K562 (cell line): ENCODE measurements around the gene JPT1. TPM values are rescaled to one million over a fixed set of nuclear protein-coding genes. Genes with fewer than 3 reads are reported as not detected.
A peak's percentile ranks its signal among the peaks of the same experiment; 100 is the strongest.

Experiments
- ATAC-seq: fragments of 200-7000 bp; cut with Tn5 transposase; 3 replicates; pipeline ENCODE4 v1.9.1; 2020; ENCODE audit warnings: moderate library complexity
- BruUV-seq: library from RNA; stranded (reverse); fragments of 400-500 nt; replicated peaks from 2 replicates; lab custom pipeline; 2021; lab: Mats Ljungman, UMichigan
- CTCF ChIA-PET: fragments of 300-600 bp; formaldehyde crosslinking; extraction: SDS; loops from one replicate; lab custom pipeline; 2021; ENCODE audit warnings: low intra/inter-chr PET ratio; lab: Yijun Ruan, JAX
- POLR2A ChIA-PET: fragments of 300-600, 350-650 bp; sonication (Branson Sonifier 250); formaldehyde crosslinking; extraction: SDS; loops from one replicate; lab custom pipeline; 2021; ENCODE audit warnings: antibody characterized with exemption, inconsistent platforms; lab: Yijun Ruan, JAX
- DNase-seq, 4 experiments: peaks; one replicate each; pipeline versions ENCODE4 v3.0.0 to v3.0.0-alpha.2; 2011 to 2018; ENCODE audit warnings: low spot score in 3 of 4, mixed read lengths in 3 of 4; ENCODE audit errors: extremely low read depth in 1 of 4
- FAIRE-seq: peaks from 2 replicates; lab custom pipeline; 2011; peaks lifted over from hg19 to GRCh38; lab: Jason Lieb, UNC
- H2AFZ ChIP-seq: 2 replicates; pipeline ENCODE4 v1.6.0; 2011; ENCODE audit warnings: low read depth, low read length, control low read depth, inconsistent platforms
- H3K27ac ChIP-seq: fragments of 200-600 bp; 3 replicates; pipeline ENCODE4 v1.8.0; 2011; ENCODE audit warnings: low read depth, mild to moderate bottlenecking, control low read depth, inconsistent platforms, low read length, moderate library complexity, mixed read lengths; ENCODE audit errors: extremely low read depth
- H3K27me3 ChIP-seq, 2 experiments: fragments of 300-600 bp in 1 of 2; 2 replicates in 1 of 2; 3 replicates in 1 of 2; pipeline versions ENCODE4 v1.6.0 to v1.8.0; 2011; ENCODE audit warnings: inconsistent platforms in 2 of 2, low read length in 2 of 2, mild to moderate bottlenecking in 1 of 2, mixed read lengths in 1 of 2, moderate library complexity in 1 of 2; ENCODE audit not compliant: control insufficient read depth in 2 of 2, insufficient read depth in 2 of 2
- H3K36me3 ChIP-seq: fragments of 300-600 bp; 3 replicates; pipeline ENCODE4 v1.8.0; 2011; ENCODE audit warnings: mild to moderate bottlenecking, low read length, inconsistent platforms; ENCODE audit not compliant: control insufficient read depth, insufficient read depth
- H3K4me1 ChIP-seq, 2 experiments: fragments of 200-600 bp in 1 of 2; replicated peaks in 1 of 2; 2 replicates in 1 of 2; 3 replicates in 1 of 2; pipeline versions ENCODE4 v1.5.1 to v1.8.0; 2011; ENCODE audit warnings: inconsistent platforms in 2 of 2, low read length in 2 of 2, mild to moderate bottlenecking in 1 of 2, mixed read lengths in 1 of 2, moderate library complexity in 1 of 2; ENCODE audit not compliant: control insufficient read depth in 2 of 2, insufficient read depth in 2 of 2
- H3K4me2 ChIP-seq: 2 replicates; pipeline ENCODE4 v1.6.1; 2011; ENCODE audit warnings: low read length, control low read depth, inconsistent platforms, mixed read lengths; ENCODE audit not compliant: insufficient read depth
- H3K4me3 ChIP-seq: fragments of 200-600 bp; sonication (generic), shearing (Covaris generic); 2 replicates; pipeline ENCODE4 v1.5.1; 2016; ENCODE audit warnings: control low read depth, inconsistent platforms
- H3K79me2 ChIP-seq: fragments of 200-600 bp; 3 replicates; pipeline ENCODE4 v1.8.0; 2011; ENCODE audit warnings: low read length, inconsistent platforms; ENCODE audit not compliant: control insufficient read depth, insufficient read depth
- H3K9ac ChIP-seq, 2 experiments: 2 replicates each; pipeline versions ENCODE4 v1.6.0 to v1.6.1; 2011; ENCODE audit warnings: low read depth in 2 of 2, low read length in 2 of 2, control low read depth in 1 of 2, inconsistent platforms in 1 of 2, mild to moderate bottlenecking in 1 of 2, mixed read lengths in 1 of 2; ENCODE audit not compliant: insufficient read depth in 1 of 2
- H3K9me1 ChIP-seq: one replicate; pipeline ENCODE4 v1.6.0; 2011; ENCODE audit warnings: inconsistent platforms, mild to moderate bottlenecking, low read length, moderate library complexity; ENCODE audit not compliant: control insufficient read depth, insufficient read depth
- H3K9me3 ChIP-seq: replicated peaks from 2 replicates; pipeline ENCODE4 v1.5.1; 2011; ENCODE audit warnings: low read depth, low read length, inconsistent platforms; ENCODE audit not compliant: control insufficient read depth, insufficient read depth
- H4K20me1 ChIP-seq: replicated peaks from 2 replicates; pipeline ENCODE4 v1.6.1; 2011; ENCODE audit warnings: low read length, inconsistent platforms, mixed read lengths; ENCODE audit not compliant: control insufficient read depth, insufficient read depth
- BRF1 ChIP-seq: IDR thresholded peaks from 3 replicates; pipeline ENCODE4 v1.6.1; 2011; ENCODE audit warnings: borderline replicate concordance, mild to moderate bottlenecking; ENCODE audit not compliant: insufficient read length; ENCODE audit errors: extremely low read depth
- CEBPB ChIP-seq: fragments of 450-650 bp; IDR thresholded peaks from 2 replicates; pipeline ENCODE4 v1.6.1; 2016; ENCODE audit warnings: missing genetic modification characterization, missing compliant biosample characterization
- CHCHD3 ChIP-seq: fragments of 250-450 bp; sonication (Bioruptor Pico); IDR thresholded peaks from 2 replicates; pipeline ENCODE4 v2.1.2; 2022; ENCODE audit warnings: mild to moderate bottlenecking
- CXXC5 ChIP-seq: fragments of 250-450 bp; sonication (Bioruptor Pico); IDR thresholded peaks from 2 replicates; pipeline ENCODE4 v1.8.0; 2022; ENCODE audit warnings: inconsistent platforms, mild to moderate bottlenecking, moderate library complexity
- EGR1 ChIP-seq: fragments of 450-650 bp; conservative IDR thresholded peaks from 2 replicates; pipeline ENCODE4 v1.6.1; 2017; ENCODE audit warnings: mild to moderate bottlenecking
- MAFF ChIP-seq: IDR thresholded peaks from 2 replicates; pipeline ENCODE4 v1.6.1; 2012; ENCODE audit warnings: low read length, improper control_type of control experiment
- MXD1 ChIP-seq: fragments of 250-450 bp; sonication (Bioruptor Pico); IDR thresholded peaks from 2 replicates; pipeline ENCODE4 v1.8.0; 2021; ENCODE audit warnings: borderline replicate concordance, mild to moderate bottlenecking, moderate library complexity; ENCODE audit not compliant: poor library complexity, severe bottlenecking
- NBN ChIP-seq: fragments of 450-650 bp; IDR thresholded peaks from 2 replicates; pipeline ENCODE4 v1.6.1; 2016; ENCODE audit warnings: low read depth, mild to moderate bottlenecking
- PRMT5 ChIP-seq: sonication (generic); formaldehyde crosslinking; IDR thresholded peaks from 2 replicates; pipeline ENCODE4 v1.5.0; 2020; ENCODE audit warnings: missing genetic modification reagents
- SRSF1 ChIP-seq: fragments of 200-400 bp; formaldehyde crosslinking; IDR thresholded peaks from 2 replicates; pipeline ENCODE4 v1.6.1; 2017; ENCODE audit warnings: mild to moderate bottlenecking, low read depth, low read length, moderate library complexity
- ZNF408 ChIP-seq: fragments of 250-450 bp; sonication (Bioruptor Pico); IDR thresholded peaks from 2 replicates; pipeline ENCODE4 v1.4.0; 2020; ENCODE audit warnings: low read depth, mild to moderate bottlenecking, moderate library complexity
- ZNF518B ChIP-seq: fragments of 250-450 bp; sonication (Bioruptor Pico); IDR thresholded peaks from 2 replicates; pipeline ENCODE4 v1.5.0; 2021; ENCODE audit warnings: mild to moderate bottlenecking, moderate library complexity
- WGBS: fragments of 100-300 bp; shearing (Covaris generic); methylation state at CpG from one replicate; pipeline ENCODE4 v1.1.6; 2016; ENCODE audit warnings: low coverage, mixed read lengths; ENCODE audit not compliant: insufficient coverage; ENCODE audit errors: missing lambda C conversion rate; 5-methylcytosine and 5-hydroxymethylcytosine counted together
- in situ Hi-C: fragments of 300-500 bp; cut with MboI; formaldehyde crosslinking; loops from 4 replicates; pipeline ENCODE4 v1.15.0; 2018; ENCODE audit warnings: inconsistent platforms, mixed read lengths
- intact Hi-C: fragments of 100-400 bp; cut with micrococcal nuclease; formaldehyde crosslinking; loops from 2 replicates; pipeline ENCODE4 v1.14.2; 2022
- polyA plus RNA-seq, 8 experiments: library from polyadenylated mRNA; depleted of rRNA in 4 of 8; stranded (reverse) in 5 of 8; unstranded in 3 of 8; fragments of >200 nt; fragmentation: Nextera tagmentation in 2 of 8; fragmentation: Illumina TruSeq in 1 of 8; extraction: Ambion mirVana in 2 of 8; extraction: Trizol in 1 of 8; gene quantifications; 2 replicates each; pipeline versions ENCODE4 v1.2.1 to v1.2.3, GENCODE V29; 2011 to 2014; ENCODE audit warnings: inconsistent platforms in 1 of 8, missing spikeins in 1 of 8
- total RNA-seq, 7 experiments: library from RNA; depleted of rRNA in 6 of 7; stranded (reverse); fragments of >200 nt in 6 of 7; fragmentation: Illumina TruSeq in 2 of 7; extraction: Trizol in 2 of 7; gene quantifications; 2 replicates each; pipeline versions ENCODE4 v1.2.1 to v1.2.3, GENCODE V29; 2011 to 2021; ENCODE audit warnings: low replicate concordance in 1 of 7
- TF ChIP-seq, protein P1 (sequence below), 2 experiments: fragments of 250-450 bp in 1 of 2; fragments of 450-650 bp in 1 of 2; sonication (Bioruptor Pico) in 1 of 2; IDR thresholded peaks; 2 replicates each; pipeline versions ENCODE4 v1.6.1 to v1.8.0; 2016 to 2021; ENCODE audit warnings: mild to moderate bottlenecking in 2 of 2, moderate library complexity in 2 of 2, missing compliant biosample characterization in 1 of 2, missing genetic modification characterization in 1 of 2
- TF ChIP-seq, protein P2 (sequence below): fragments of 250-450 bp; sonication (Bioruptor Pico); IDR thresholded peaks from 2 replicates; pipeline ENCODE4 v1.5.1; 2021; ENCODE audit warnings: mild to moderate bottlenecking

Gene JPT1
- total and polyA plus RNA-seq, 9 of the 15 experiments (the other 6 are each of a cell fraction or from before 2014, with no cell fraction given): 56.7 to 292 (median 144) TPM

GRCh38 chr17:75183999-75184884 is 29.9 kb upstream of the JPT1 start:
- Histone ChIP-seq H3K9me1 (no peaks in the 10 kb centered on the region), H3K9ac (peak overlapping the region in 1 of 2 experiments; percentile 99; a peak in 3 of 4 replicates), H3K4me3 (no peak overlapping the region), H3K79me2 (peaks cover 44% of the 10 kb centered on the region), H3K9me3 (no peaks in the 10 kb centered on the region), H3K4me2 (peak overlapping the region; percentile 86), H2AFZ (peak overlapping the region; percentile 70), H3K27me3 (no peaks in the 10 kb centered on the region), H3K27ac (peak overlapping the region; percentile 100), H3K36me3 (peaks cover 19% of the 10 kb centered on the region), H3K4me1 (peaks cover 19 to 26% of the 10 kb centered on the region in 2 experiments; a peak in 4 of 5 replicates), H4K20me1 (no peaks in the 10 kb centered on the region)
- WGBS: 45% methylated on average over 8 of the region's 9 CpGs
- DNase-seq (peak in 2 of 4 experiments; percentile 22 to 49), FAIRE-seq (peak; percentile 35), ATAC-seq (peak; percentile 14)
- ChIA-PET POLR2A (interaction anchor here (0.6 to 2.2 kb wide), 14 partner anchors 8 to 183 kb away, joined by 3 to 17 read pairs (median 5); partner anchors contain the start of genes JPT1 and NUP85), CTCF (interaction anchor here (0.6 kb wide), 1 partner anchor 261 kb away, joined by 3 read pairs; no protein-coding TSS in a partner anchor)
- intact Hi-C loops (loop anchor here (5.0 kb wide), 1 partner anchor 52 kb away; the partner anchor contains the start of gene NT5C), in situ Hi-C loops (no loop called here)
- BruUV-seq: no TSS peak
- no peak for TF ChIP-seq SRSF1
- TF ChIP-seq CXXC5: no peak
- TF ChIP-seq CEBPB (tag): no peak
- TF ChIP-seq, protein P1, sequence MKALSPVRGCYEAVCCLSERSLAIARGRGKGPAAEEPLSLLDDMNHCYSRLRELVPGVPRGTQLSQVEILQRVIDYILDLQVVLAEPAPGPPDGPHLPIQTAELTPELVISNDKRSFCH (CRISPR knock-in tag; IDR thresholded peaks at IDR 0.05): no peak
- TF ChIP-seq, protein P1 (tag; IDR thresholded peaks at IDR 0.05): no peak
- no peak for TF ChIP-seq ZNF408 (CRISPR knock-in tag)
- TF ChIP-seq EGR1: peak; percentile 34; the same call in 1 of the 2 replicates
- no peak for TF ChIP-seq CHCHD3 (CRISPR knock-in tag)
- TF ChIP-seq MAFF: no peak
- peak; percentile 61; the same call in 1 of the 2 replicates for TF ChIP-seq NBN
- TF ChIP-seq BRF1: no peak
- TF ChIP-seq PRMT5 (CRISPR knock-in tag): no peak
- TF ChIP-seq MXD1 (CRISPR knock-in tag): no peak
- no peak for TF ChIP-seq ZNF518B (CRISPR knock-in tag)
- TF ChIP-seq, protein P2, sequence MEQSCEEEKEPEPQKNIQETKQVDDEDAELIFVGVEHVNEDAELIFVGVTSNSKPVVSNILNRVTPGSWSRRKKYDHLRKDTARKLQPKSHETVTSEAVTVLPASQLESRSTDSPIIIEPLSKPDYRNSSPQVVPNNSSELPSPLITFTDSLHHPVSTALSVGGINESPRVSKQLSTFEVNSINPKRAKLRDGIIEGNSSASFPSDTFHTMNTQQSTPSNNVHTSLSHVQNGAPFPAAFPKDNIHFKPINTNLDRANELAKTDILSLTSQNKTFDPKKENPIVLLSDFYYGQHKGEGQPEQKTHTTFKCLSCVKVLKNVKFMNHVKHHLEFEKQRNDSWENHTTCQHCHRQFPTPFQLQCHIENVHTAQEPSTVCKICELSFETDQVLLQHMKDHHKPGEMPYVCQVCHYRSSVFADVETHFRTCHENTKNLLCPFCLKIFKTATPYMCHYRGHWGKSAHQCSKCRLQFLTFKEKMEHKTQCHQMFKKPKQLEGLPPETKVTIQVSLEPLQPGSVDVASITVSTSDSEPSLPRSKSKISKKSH (CRISPR knock-in tag): no peak
